Left lung (tissue), 14 donors: Measurements from ENCODE around the gene PEMT. TPM values are rescaled to one million over a fixed set of nuclear protein-coding genes. Genes with fewer than 3 reads are reported as not detected.
A peak's percentile ranks its signal among the peaks of the same experiment; 100 is the strongest.
"Not testable (repeated sequence)": the region's sequence is repeated elsewhere in the genome, so short reads cannot be mapped to it uniquely, and the experiment has no call there.

Experiments used
- ATAC-seq: fragments of 200-7000 bp; cut with Tn5 transposase; one replicate; pipeline ENCODE4 v1.9.1; 2020; ENCODE audit warnings: moderate library complexity
- DNase-seq, 4 donors: peaks; one replicate each; pipeline ENCODE4 v3.0.0-alpha.2; 2013 to 2020
- H3K27ac ChIP-seq, 2 donors: fragments of 200-600 bp; sonication (generic) in 1 of 2; one replicate each; pipeline versions ENCODE4 v1.5.0 to v1.8.0; 2020 to 2021
- H3K27me3 ChIP-seq, 2 donors: fragments of 200-600 bp; sonication (generic) in 1 of 2; one replicate each; pipeline versions ENCODE4 v1.5.0 to v1.8.0; 2020 to 2021
- H3K36me3 ChIP-seq, 2 donors: fragments of 200-600 bp; sonication (generic) in 1 of 2; one replicate each; pipeline versions ENCODE4 v1.5.0 to v1.8.0; 2020 to 2021
- H3K4me1 ChIP-seq, 2 donors: fragments of 200-600 bp; one replicate each; pipeline ENCODE4 v1.8.0; 2021
- H3K4me3 ChIP-seq, 2 donors: fragments of 200-600 bp; sonication (generic) in 1 of 2; one replicate each; pipeline versions ENCODE4 v1.5.0 to v1.8.0; 2020 to 2021; ENCODE audit warnings: mild to moderate bottlenecking in 1 of 2
- H3K9me3 ChIP-seq, 2 donors: fragments of 200-600 bp; sonication (generic) in 1 of 2; one replicate each; pipeline versions ENCODE4 v1.5.0 to v1.8.0; 2020 to 2021
- CTCF ChIP-seq, 2 donors: fragments of 200-600 bp; sonication (generic) in 1 of 2; IDR thresholded peaks; one replicate each; pipeline versions ENCODE4 v1.5.0 to v1.8.0; 2021; ENCODE audit warnings: antibody characterized with exemption in 2 of 2
- intact Hi-C, 2 donors: fragments of 100-400 bp; cut with DNase I; formaldehyde crosslinking; loops; one replicate each; pipeline versions ENCODE4 v1.11.2 to v1.14.2; 2022
- long read RNA-seq, 12 donors: library from polyadenylated mRNA in 2 of 12; unstranded in 2 of 12; transcript quantifications; one replicate each; pipeline ENCODE4 v2.0.0 and lab custom pipeline, GENCODE V29; 2019 to 2026
- polyA plus RNA-seq, 6 donors: library from polyadenylated mRNA; unstranded; fragments of 120-200 nt; gene quantifications; one replicate each; pipeline ENCODE4 v1.2.1, GENCODE V29; 2013; ENCODE audit not compliant: insufficient read length in 6 of 6
- total RNA-seq, 2 donors: library from RNA; stranded (reverse); fragmentation: NEBNext Ultra II Directional; extraction: Animal tissue kit (Norgen Biotek cat#: 25700); gene quantifications; one replicate each; pipeline ENCODE4 v1.2.1, GENCODE V29; 2021
- donor health status: DM: no; HTN: yes; CAD: no.
- donor health status: DM: no; HTN: no; CAD: no.

Gene PEMT
- 10 to 100 TPM; 25.2 to 38.7 TPM for total RNA-seq
- 10 to 100 TPM; 22.3 to 34.3 (median 28.3) TPM for polyA plus RNA-seq
- long read RNA-seq, donor 1, transcript PEMT-201 (7 exons, 1,013 nt), result major isoform, 19 of 22 reads
- long read RNA-seq, donor 1, partial matches to known transcripts, result 0 of 22 reads
- long read RNA-seq, donor 1, other reads (novel, unspliced or antisense), result 0 of 22 reads
- long read RNA-seq, donor 2, transcript PEMT-201 (7 exons, 1,013 nt), result major isoform, 16 of 17 reads
- long read RNA-seq, donor 2, partial matches to known transcripts, result 0 of 17 reads
- long read RNA-seq, donor 2, other reads (novel, unspliced or antisense), result 0 of 17 reads
- long read RNA-seq, donor 3, transcript PEMT-201 (7 exons, 1,013 nt), result major isoform, 15 of 16 reads
- long read RNA-seq, donor 3, partial matches to known transcripts, result 0 of 16 reads
- long read RNA-seq, donor 3, other reads (novel, unspliced or antisense), result 0 of 16 reads
- long read RNA-seq, donor 4, transcript PEMT-201 (7 exons, 1,013 nt), result major isoform, 30 of 42 reads
- long read RNA-seq, donor 4, partial matches to known transcripts, result 1 of 42 reads
- long read RNA-seq, donor 4, other reads (novel, unspliced or antisense), result 9 of 42 reads
- long read RNA-seq, donor 5, transcript PEMT-201 (7 exons, 1,013 nt), result major isoform, 22 of 27 reads
- long read RNA-seq, donor 5, partial matches to known transcripts, result 0 of 27 reads
- long read RNA-seq, donor 5, other reads (novel, unspliced or antisense), result 0 of 27 reads
- long read RNA-seq, donor 6, transcript PEMT-201 (7 exons, 1,013 nt), result major isoform, 18 of 19 reads
- long read RNA-seq, donor 6, partial matches to known transcripts, result 0 of 19 reads
- long read RNA-seq, donor 6, other reads (novel, unspliced or antisense), result 0 of 19 reads
- long read RNA-seq, donor 7, transcript PEMT-201 (7 exons, 1,013 nt), result major isoform, 12 of 12 reads
- long read RNA-seq, donor 7, partial matches to known transcripts, result 0 of 12 reads
- long read RNA-seq, donor 7, other reads (novel, unspliced or antisense), result 0 of 12 reads
- long read RNA-seq, donor 8, transcript PEMT-201 (7 exons, 1,013 nt), result major isoform, 13 of 14 reads
- long read RNA-seq, donor 8, partial matches to known transcripts, result 0 of 14 reads
- long read RNA-seq, donor 8, other reads (novel, unspliced or antisense), result 0 of 14 reads
- long read RNA-seq, donor 9, result 0 reads
- long read RNA-seq, donor 10, transcript PEMT-201 (7 exons, 1,013 nt), result major isoform, 66 of 83 reads
- long read RNA-seq, donor 10, partial matches to known transcripts, result 3 of 83 reads
- long read RNA-seq, donor 10, other reads (novel, unspliced or antisense), result 12 of 83 reads
- long read RNA-seq, donor 11, result 0 reads
- long read RNA-seq, donor 12, transcript PEMT-201 (7 exons, 1,013 nt), result major isoform, 18 of 19 reads
- long read RNA-seq, donor 12, partial matches to known transcripts, result 0 of 19 reads
- long read RNA-seq, donor 12, other reads (novel, unspliced or antisense), result 0 of 19 reads

- no peak for TF ChIP-seq CTCF (IDR thresholded peaks at IDR 0.05)
- H3K36me3 ChIP-seq, result no peaks in the 10 kb centered on the region
- H3K4me1 ChIP-seq, result peaks cover 15 to 25% of the 10 kb centered on the region in 2 donors
- no peaks in the 10 kb centered on the region for H3K27me3 ChIP-seq
- DNase-seq (peak; percentile 97 to 98 (median 97)), ATAC-seq (peak; percentile 96)
- H3K4me3 ChIP-seq, result peak within 1 kb of the TSS; percentile 72
- H3K9me3 ChIP-seq, result no peaks in the 10 kb centered on the region
- peak within 1 kb of the TSS; percentile 85 to 87 for H3K27ac ChIP-seq
- intact Hi-C loops, result no loop called here
These were observed at the start of gene PEMT for GRCh38 chr17:17591355-17592298. Gene PEMT, minus strand, starts transcription at chr17:17591708. Its CDS starts 82 bp downstream, at chr17:17591626.

- not testable (repeated sequence) for H3K36me3 ChIP-seq, ATAC-seq, H3K27me3 ChIP-seq, H3K9me3 ChIP-seq, H3K4me3 ChIP-seq
- H3K27ac ChIP-seq, result peak overlapping the region in 1 of 2 donors; percentile 51
- intact Hi-C loops, result loop anchor here (2.0 to 5.0 kb wide), 2 partner anchors 282 to 283 kb away; no protein-coding TSS in a partner anchor
- H3K4me1 ChIP-seq, result peaks cover 0 to 29% of the 10 kb centered on the region in 2 donors
- DNase-seq, result peak in 2 of 4 donors; percentile 65 to 72
These were observed 48.3 kb upstream of the PEMT start for GRCh38 chr17:17639661-17640270.

DNA sequence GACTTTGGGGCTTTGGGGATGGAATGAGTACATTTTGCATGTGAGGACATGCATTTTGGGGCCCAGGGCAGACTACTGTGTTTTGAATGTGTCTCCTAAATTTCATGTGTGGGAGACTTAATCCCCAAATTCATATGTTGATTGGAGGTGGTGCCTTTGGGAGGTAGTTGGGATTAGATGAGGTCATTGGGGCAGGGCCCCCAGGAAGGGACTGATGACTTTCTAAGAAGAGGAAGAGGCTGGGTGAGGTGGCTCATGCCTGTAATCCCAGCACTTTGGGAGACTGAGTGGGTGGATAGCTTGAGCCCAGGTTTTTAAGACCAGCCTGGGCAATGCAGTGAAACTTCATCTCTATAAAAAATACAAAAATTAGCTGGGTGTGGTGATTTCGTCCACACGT, 47.0 kb upstream of the PEMT start:
- Histone ChIP-seq H3K9me3 (no peaks in the 10 kb centered on the region), H3K27ac (no peak overlapping the region), H3K4me1 (peaks cover 0 to 29% of the 10 kb centered on the region in 2 donors), H3K4me3 (no peak overlapping the region), H3K27me3 (no peaks in the 10 kb centered on the region), H3K36me3 (no peaks in the 10 kb centered on the region)
- intact Hi-C loops, result no loop called here
- DNase-seq (no peak), ATAC-seq (no peak)
- no peak for TF ChIP-seq CTCF (IDR thresholded peaks at IDR 0.05)

GRCh38 chr17:17636272-17636885, 44.9 kb upstream of the PEMT start:
- H3K36me3 ChIP-seq, result no peaks in the 10 kb centered on the region
- H3K4me1 ChIP-seq, result peaks cover 0 to 25% of the 10 kb centered on the region in 2 donors
- no peaks in the 10 kb centered on the region for H3K27me3 ChIP-seq
- intact Hi-C loops, result no loop called here
- ATAC-seq, result no peak
- H3K9me3 ChIP-seq, result peaks cover 0 to 3% of the 10 kb centered on the region in 2 donors
- TF ChIP-seq CTCF (IDR thresholded peaks at IDR 0.05), result no peak
- H3K4me3 ChIP-seq, result no peak overlapping the region
- peak overlapping the region in 1 of 2 donors; percentile 70 for H3K27ac ChIP-seq
- DNase-seq, result peak in 2 of 4 donors; percentile 62 to 68

DNA sequence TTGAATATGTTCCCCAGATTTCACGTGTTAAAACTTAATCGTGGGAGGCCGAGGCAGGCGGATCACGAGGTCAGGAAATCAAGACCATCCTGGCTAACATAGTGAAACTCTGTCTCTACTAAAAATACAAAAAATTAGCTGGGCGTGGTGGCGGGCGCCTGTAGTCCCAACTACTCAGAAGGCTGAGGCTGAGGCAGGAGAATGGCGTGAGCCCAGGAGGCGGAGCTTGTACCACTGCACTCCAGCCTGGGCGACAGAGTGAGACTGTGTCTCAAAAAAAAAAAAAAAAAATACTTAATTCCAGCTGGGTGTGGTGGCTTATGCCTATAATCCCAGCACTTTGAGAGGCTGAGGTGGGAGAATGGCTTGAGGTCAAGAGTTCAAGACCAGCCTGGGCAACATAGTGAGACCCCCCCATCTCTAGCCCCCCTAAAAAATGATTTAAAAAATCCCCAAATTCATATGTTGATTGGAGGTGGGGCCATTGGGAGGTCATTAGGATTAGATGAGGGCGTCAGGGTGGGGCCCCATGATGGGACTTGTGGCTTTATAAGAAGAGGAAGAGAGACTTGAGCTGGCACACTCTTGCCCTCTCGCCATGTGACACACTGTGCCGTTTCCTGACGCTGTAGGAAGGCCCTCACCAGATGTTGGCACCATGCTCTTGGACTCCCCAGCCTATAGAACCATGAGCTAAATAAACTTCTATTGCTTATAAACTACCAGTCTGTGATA, 44.2 kb upstream of the PEMT start:
- H3K9me3 ChIP-seq, H3K36me3 ChIP-seq, H3K4me3 ChIP-seq, intact Hi-C loops, H3K27me3 ChIP-seq: not testable (repeated sequence)
- H3K4me1 ChIP-seq, result peaks cover 0 to 24% of the 10 kb centered on the region in 2 donors
- ATAC-seq (peak; percentile 42), DNase-seq (peak in 1 of 4 donors; percentile 59)
- H3K27ac ChIP-seq, result peak overlapping the region in 1 of 2 donors; percentile 70
